WTC11 (cell line): ENCODE data around the gene TAOK3. TPM values are rescaled to one million over a fixed set of nuclear protein-coding genes. Genes with fewer than 3 reads are reported as not detected.
"Not testable (repeated sequence)": the region's sequence is repeated elsewhere in the genome, so short reads cannot be mapped to it uniquely, and the experiment has no call there.

ENCODE experiments used
- ATAC-seq: fragments of 200-7000 bp; cut with Tn5 transposase; 2 replicates; pipeline ENCODE4 v1.10.0; 2021; ENCODE audit warnings: mild to moderate bottlenecking, moderate library complexity
- CTCF ChIA-PET: fragments of 300-600 bp; sonication (Branson Sonifier 250); formaldehyde crosslinking; loops from one replicate; lab custom pipeline; 2021; ENCODE audit warnings: antibody characterized with exemption; lab: Charles Lee
- POLR2A ChIA-PET: fragments of 350-600 bp; sonication (Branson Sonifier 250); formaldehyde crosslinking; loops from one replicate; lab custom pipeline; 2021; ENCODE audit warnings: antibody characterized with exemption; lab: Charles Lee
- DNase-seq: peaks from one replicate; pipeline ENCODE4 v3.0.0; 2021; ENCODE audit warnings: low spot score
- H3K27ac Mint-ChIP-seq: 2 replicates; pipeline ENCODE4 v1.8.0; 2021; ENCODE audit warnings: mixed read lengths
- H3K27me3 Mint-ChIP-seq: 2 replicates; pipeline ENCODE4 v1.8.0; 2021; ENCODE audit warnings: low read depth, mild to moderate bottlenecking, moderate library complexity, mixed read lengths
- H3K36me3 Mint-ChIP-seq: 2 replicates; pipeline ENCODE4 v1.8.0; 2021; ENCODE audit warnings: mixed read lengths
- H3K4me1 Mint-ChIP-seq: 2 replicates; pipeline ENCODE4 v1.8.0; 2022; ENCODE audit warnings: mixed read lengths
- H3K4me3 Mint-ChIP-seq: 2 replicates; pipeline ENCODE4 v1.8.0; 2021; ENCODE audit warnings: mild to moderate bottlenecking, moderate library complexity, mixed read lengths
- H3K9me3 Mint-ChIP-seq: 2 replicates; pipeline ENCODE4 v1.8.0; 2021; ENCODE audit warnings: mixed read lengths
- EMX1 ChIP-seq: fragments of 250-450 bp; sonication (Bioruptor Pico); IDR thresholded peaks from 2 replicates; pipeline ENCODE4 v1.8.0; 2021; ENCODE audit warnings: mild to moderate bottlenecking
- ERG ChIP-seq: fragments of 250-450 bp; sonication (Bioruptor Pico); IDR thresholded peaks from 2 replicates; pipeline ENCODE4 v1.8.0; 2021; ENCODE audit warnings: mild to moderate bottlenecking
- ETV6 ChIP-seq: sonication (generic); formaldehyde crosslinking; IDR thresholded peaks from 2 replicates; pipeline ENCODE4 v1.8.1; 2022; ENCODE audit warnings: mild to moderate bottlenecking, missing genetic modification reagents
- FOXK1 ChIP-seq: sonication (generic); formaldehyde crosslinking; IDR thresholded peaks from 2 replicates; pipeline ENCODE4 v1.8.0; 2022; ENCODE audit warnings: mild to moderate bottlenecking, moderate library complexity, missing genetic modification reagents
- GRHL2 ChIP-seq: fragments of 250-450 bp; sonication (Bioruptor Pico); IDR thresholded peaks from 2 replicates; pipeline ENCODE4 v1.8.0; 2022; ENCODE audit warnings: mild to moderate bottlenecking, moderate library complexity; ENCODE audit not compliant: insufficient replicate concordance, severe bottlenecking
- HMGA2 ChIP-seq: fragments of 250-450 bp; sonication (Bioruptor Pico); IDR thresholded peaks from 2 replicates; pipeline ENCODE4 v1.4.0; 2021; ENCODE audit warnings: mild to moderate bottlenecking, moderate library complexity
- NR1H2 ChIP-seq: sonication (generic); formaldehyde crosslinking; IDR thresholded peaks from 2 replicates; pipeline ENCODE4 v1.9.0; 2021; ENCODE audit warnings: mild to moderate bottlenecking, moderate library complexity, missing genetic modification reagents
- TP53 ChIP-seq: sonication (generic); formaldehyde crosslinking; IDR thresholded peaks from 2 replicates; pipeline ENCODE4 v1.8.1; 2023; ENCODE audit warnings: mild to moderate bottlenecking, missing genetic modification reagents
- ZNF121 ChIP-seq: sonication (generic); formaldehyde crosslinking; IDR thresholded peaks from 2 replicates; pipeline ENCODE4 v1.8.0; 2023; ENCODE audit warnings: missing genetic modification reagents
- ZNF138 ChIP-seq: sonication (generic); formaldehyde crosslinking; conservative IDR thresholded peaks from 2 replicates; pipeline ENCODE4 v1.8.1; 2022; ENCODE audit warnings: mild to moderate bottlenecking, moderate library complexity, missing genetic modification reagents
- ZNF219 ChIP-seq: sonication (generic); formaldehyde crosslinking; IDR thresholded peaks from 2 replicates; pipeline ENCODE4 v1.8.0; 2023; ENCODE audit warnings: missing genetic modification reagents, mild to moderate bottlenecking, borderline replicate concordance
- ZNF232 ChIP-seq: sonication (generic); formaldehyde crosslinking; IDR thresholded peaks from 2 replicates; pipeline ENCODE4 v1.8.0; 2022; ENCODE audit warnings: mild to moderate bottlenecking, missing genetic modification reagents
- ZNF317 ChIP-seq: sonication (generic); formaldehyde crosslinking; IDR thresholded peaks from 2 replicates; pipeline ENCODE4 v1.8.1; 2023; ENCODE audit warnings: low read depth, mild to moderate bottlenecking, moderate library complexity, missing genetic modification reagents, borderline replicate concordance
- ZNF532 ChIP-seq: fragments of 250-450 bp; sonication (Bioruptor Pico); IDR thresholded peaks from 2 replicates; pipeline ENCODE4 v1.9.0; 2021; ENCODE audit warnings: mild to moderate bottlenecking, borderline replicate concordance
- ZNF671 ChIP-seq: fragments of 250-450 bp; sonication (Bioruptor Pico); IDR thresholded peaks from 2 replicates; pipeline ENCODE4 v1.8.0; 2021; ENCODE audit warnings: mild to moderate bottlenecking
- total RNA-seq: library from RNA; stranded (reverse); gene quantifications from 3 replicates; pipeline ENCODE4 v1.2.3, GENCODE V29; 2021
- TF ChIP-seq, protein P1 (sequence below): fragments of 250-450 bp; sonication (Bioruptor Pico); IDR thresholded peaks from 2 replicates; pipeline ENCODE4 v2.1.2; 2022; ENCODE audit warnings: mild to moderate bottlenecking, moderate library complexity
- TF ChIP-seq, protein P2 (sequence below): sonication (generic); formaldehyde crosslinking; IDR thresholded peaks from 2 replicates; pipeline ENCODE4 v1.8.0; 2023; ENCODE audit warnings: missing genetic modification reagents, mild to moderate bottlenecking, borderline replicate concordance
- TF ChIP-seq, protein P3 (sequence below): sonication (generic); formaldehyde crosslinking; IDR thresholded peaks from 2 replicates; pipeline ENCODE4 v1.8.0; 2022; ENCODE audit warnings: mild to moderate bottlenecking, missing genetic modification reagents

Gene TAOK3
- total RNA-seq, 1 experiment from 2014 or later = 13.0 TPM

GRCh38 chr12:118311666-118312065 is 61.0 kb downstream of the TAOK3 start (continued):
- TF ChIP-seq ERG (no peak), ZNF121 (CRISPR knock-in tag) (no peak), ZNF671 (CRISPR knock-in tag) (no peak), EMX1 (CRISPR knock-in tag) (no peak), FOXK1 (CRISPR knock-in tag) (no peak), ZNF532 (CRISPR knock-in tag) (no peak), ZNF219 (CRISPR knock-in tag) (no peak), ZNF138 (no peak)

DNA sequence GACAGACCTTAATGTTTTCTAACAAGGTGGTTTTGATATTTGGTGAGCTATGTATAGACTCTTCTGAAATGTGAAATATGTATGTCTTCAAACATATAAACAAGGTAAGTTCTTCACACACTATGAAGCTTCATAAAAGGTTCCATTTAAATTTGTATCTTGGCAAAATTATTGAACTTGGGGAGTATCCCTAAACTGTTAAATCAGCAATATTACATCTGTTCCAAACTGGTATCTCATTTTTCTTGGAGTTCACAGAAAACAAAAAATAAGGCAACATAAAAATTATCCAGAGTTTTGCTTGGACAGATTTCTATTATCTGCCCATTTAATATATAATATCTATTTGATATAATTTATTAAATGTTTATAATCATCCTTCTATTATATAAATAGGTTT is 62.4 kb downstream of the TAOK3 start:
- peaks cover 11% of the 10 kb centered on the region for H3K4me1 Mint-ChIP-seq
- no peaks in the 10 kb centered on the region for H3K9me3 Mint-ChIP-seq
- ChIA-PET POLR2A (no interaction called here), CTCF (no interaction called here)
- H3K27me3 Mint-ChIP-seq = no peaks in the 10 kb centered on the region
- ATAC-seq = no peak
- TF ChIP-seq EMX1 (CRISPR knock-in tag) (no peak), ZNF232 (CRISPR knock-in tag) (no peak), GRHL2 (no peak), ETV6 (CRISPR knock-in tag) (no peak), ZNF317 (CRISPR knock-in tag) (no peak), HMGA2 (CRISPR knock-in tag) (no peak), TP53 (CRISPR knock-in tag) (no peak), NR1H2 (CRISPR knock-in tag) (no peak)
- TF ChIP-seq, protein P1, sequence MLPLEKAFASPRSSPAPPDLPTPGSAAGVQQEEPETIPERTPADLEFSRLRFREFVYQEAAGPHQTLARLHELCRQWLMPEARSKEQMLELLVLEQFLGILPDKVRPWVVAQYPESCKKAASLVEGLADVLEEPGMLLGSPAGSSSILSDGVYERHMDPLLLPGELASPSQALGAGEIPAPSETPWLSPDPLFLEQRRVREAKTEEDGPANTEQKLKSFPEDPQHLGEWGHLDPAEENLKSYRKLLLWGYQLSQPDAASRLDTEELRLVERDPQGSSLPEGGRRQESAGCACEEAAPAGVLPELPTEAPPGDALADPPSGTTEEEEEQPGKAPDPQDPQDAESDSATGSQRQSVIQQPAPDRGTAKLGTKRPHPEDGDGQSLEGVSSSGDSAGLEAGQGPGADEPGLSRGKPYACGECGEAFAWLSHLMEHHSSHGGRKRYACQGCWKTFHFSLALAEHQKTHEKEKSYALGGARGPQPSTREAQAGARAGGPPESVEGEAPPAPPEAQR (CRISPR knock-in tag) = no peak
- TF ChIP-seq, protein P2, sequence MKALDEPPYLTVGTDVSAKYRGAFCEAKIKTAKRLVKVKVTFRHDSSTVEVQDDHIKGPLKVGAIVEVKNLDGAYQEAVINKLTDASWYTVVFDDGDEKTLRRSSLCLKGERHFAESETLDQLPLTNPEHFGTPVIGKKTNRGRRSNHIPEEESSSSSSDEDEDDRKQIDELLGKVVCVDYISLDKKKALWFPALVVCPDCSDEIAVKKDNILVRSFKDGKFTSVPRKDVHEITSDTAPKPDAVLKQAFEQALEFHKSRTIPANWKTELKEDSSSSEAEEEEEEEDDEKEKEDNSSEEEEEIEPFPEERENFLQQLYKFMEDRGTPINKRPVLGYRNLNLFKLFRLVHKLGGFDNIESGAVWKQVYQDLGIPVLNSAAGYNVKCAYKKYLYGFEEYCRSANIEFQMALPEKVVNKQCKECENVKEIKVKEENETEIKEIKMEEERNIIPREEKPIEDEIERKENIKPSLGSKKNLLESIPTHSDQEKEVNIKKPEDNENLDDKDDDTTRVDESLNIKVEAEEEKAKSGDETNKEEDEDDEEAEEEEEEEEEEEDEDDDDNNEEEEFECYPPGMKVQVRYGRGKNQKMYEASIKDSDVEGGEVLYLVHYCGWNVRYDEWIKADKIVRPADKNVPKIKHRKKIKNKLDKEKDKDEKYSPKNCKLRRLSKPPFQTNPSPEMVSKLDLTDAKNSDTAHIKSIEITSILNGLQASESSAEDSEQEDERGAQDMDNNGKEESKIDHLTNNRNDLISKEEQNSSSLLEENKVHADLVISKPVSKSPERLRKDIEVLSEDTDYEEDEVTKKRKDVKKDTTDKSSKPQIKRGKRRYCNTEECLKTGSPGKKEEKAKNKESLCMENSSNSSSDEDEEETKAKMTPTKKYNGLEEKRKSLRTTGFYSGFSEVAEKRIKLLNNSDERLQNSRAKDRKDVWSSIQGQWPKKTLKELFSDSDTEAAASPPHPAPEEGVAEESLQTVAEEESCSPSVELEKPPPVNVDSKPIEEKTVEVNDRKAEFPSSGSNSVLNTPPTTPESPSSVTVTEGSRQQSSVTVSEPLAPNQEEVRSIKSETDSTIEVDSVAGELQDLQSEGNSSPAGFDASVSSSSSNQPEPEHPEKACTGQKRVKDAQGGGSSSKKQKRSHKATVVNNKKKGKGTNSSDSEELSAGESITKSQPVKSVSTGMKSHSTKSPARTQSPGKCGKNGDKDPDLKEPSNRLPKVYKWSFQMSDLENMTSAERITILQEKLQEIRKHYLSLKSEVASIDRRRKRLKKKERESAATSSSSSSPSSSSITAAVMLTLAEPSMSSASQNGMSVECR (CRISPR knock-in tag) = no peak
- TF ChIP-seq, protein P3, sequence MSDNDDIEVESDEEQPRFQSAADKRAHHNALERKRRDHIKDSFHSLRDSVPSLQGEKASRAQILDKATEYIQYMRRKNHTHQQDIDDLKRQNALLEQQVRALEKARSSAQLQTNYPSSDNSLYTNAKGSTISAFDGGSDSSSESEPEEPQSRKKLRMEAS (CRISPR knock-in tag) = no peak
- H3K27ac Mint-ChIP-seq = no peak overlapping the region
- H3K4me3 Mint-ChIP-seq = no peak overlapping the region
- H3K36me3 Mint-ChIP-seq = no peaks in the 10 kb centered on the region
- DNase-seq = no peak

DNA sequence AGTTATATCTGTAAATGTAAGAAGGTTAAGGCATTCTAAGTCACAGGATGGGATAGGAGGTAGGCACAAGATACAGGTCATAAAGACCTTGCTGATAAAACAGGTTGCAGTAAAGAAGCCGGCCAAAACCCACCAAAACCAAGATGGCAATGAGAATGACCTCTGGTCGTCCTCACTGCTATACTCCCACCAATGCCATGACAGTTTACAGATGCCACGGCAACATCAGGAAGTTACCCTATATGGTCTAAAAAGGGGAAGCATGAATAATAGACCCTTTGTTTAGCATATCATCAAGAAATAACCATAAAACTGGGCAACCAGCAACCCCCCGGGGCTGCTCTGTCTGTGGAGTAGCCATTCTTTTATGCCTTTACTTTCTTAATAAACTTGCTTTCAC is 64.7 kb downstream of the TAOK3 start:
- H3K4me1 Mint-ChIP-seq, ATAC-seq, H3K27me3 Mint-ChIP-seq, H3K27ac Mint-ChIP-seq, H3K4me3 Mint-ChIP-seq, POLR2A ChIA-PET, DNase-seq, H3K9me3 Mint-ChIP-seq, H3K36me3 Mint-ChIP-seq: not testable (repeated sequence)
- CTCF ChIA-PET = interaction anchor here (1.1 kb wide), 1 partner anchor 68 kb away, joined by 4 read pairs; no protein-coding TSS in a partner anchor
